Measurements from ENCODE around the gene NCSTN.

DNA sequence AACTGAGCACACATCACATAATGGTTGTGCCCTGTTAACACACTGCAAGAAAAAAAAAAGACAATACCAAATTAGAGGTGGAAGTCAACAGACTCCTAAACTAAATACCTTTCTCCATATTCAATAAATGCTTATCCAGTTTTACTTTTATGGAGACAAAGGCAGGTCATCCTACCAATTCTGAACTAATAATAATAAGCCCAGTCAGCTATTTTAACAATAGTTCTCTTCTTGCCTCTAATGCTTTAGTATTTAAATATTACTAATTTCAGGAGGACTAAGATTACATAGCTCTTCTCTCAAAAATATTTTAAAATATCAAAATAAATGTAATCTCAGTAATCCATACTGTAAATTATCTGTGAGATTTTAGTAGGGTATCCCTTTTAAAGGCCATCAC lies 10.7 kb upstream of the NCSTN start:
- TF ChIP-seq, protein P1, sequence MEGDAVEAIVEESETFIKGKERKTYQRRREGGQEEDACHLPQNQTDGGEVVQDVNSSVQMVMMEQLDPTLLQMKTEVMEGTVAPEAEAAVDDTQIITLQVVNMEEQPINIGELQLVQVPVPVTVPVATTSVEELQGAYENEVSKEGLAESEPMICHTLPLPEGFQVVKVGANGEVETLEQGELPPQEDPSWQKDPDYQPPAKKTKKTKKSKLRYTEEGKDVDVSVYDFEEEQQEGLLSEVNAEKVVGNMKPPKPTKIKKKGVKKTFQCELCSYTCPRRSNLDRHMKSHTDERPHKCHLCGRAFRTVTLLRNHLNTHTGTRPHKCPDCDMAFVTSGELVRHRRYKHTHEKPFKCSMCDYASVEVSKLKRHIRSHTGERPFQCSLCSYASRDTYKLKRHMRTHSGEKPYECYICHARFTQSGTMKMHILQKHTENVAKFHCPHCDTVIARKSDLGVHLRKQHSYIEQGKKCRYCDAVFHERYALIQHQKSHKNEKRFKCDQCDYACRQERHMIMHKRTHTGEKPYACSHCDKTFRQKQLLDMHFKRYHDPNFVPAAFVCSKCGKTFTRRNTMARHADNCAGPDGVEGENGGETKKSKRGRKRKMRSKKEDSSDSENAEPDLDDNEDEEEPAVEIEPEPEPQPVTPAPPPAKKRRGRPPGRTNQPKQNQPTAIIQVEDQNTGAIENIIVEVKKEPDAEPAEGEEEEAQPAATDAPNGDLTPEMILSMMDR (IDR thresholded peaks at IDR 0.05) = no peak
- TF ChIP-seq POLR2A (IDR thresholded peaks at IDR 0.05) (no peak), POLR2AphosphoS5 (IDR thresholded peaks at IDR 0.05; ENCODE audit: insufficient read depth in 1 of 2, low read depth in 1 of 2) (no peak)
